CD4-positive, alpha-beta memory T cell (primary cell): Measurements from ENCODE around the gene LRRC3C. TPM values are rescaled to one million over a fixed set of nuclear protein-coding genes. Genes with fewer than 3 reads are reported as not detected.

Experiments used
- CTCF ChIA-PET: fragments of 350-600 bp; sonication (Branson Sonifier 250); formaldehyde crosslinking; loops from one replicate; lab custom pipeline; 2021; ENCODE audit warnings: inconsistent platforms; ENCODE audit not compliant: partially characterized antibody; lab: Charles Lee
- POLR2A ChIA-PET: fragments of 350-600 bp; sonication (Branson Sonifier 250); formaldehyde crosslinking; loops from one replicate; lab custom pipeline; 2021; ENCODE audit not compliant: partially characterized antibody; lab: Charles Lee
- DNase-seq, 5 donors: peaks; one replicate each; pipeline versions ENCODE4 v3.0.0 to v3.0.0-alpha.2; 2020 to 2022; ENCODE audit warnings: mixed read lengths in 1 of 5
- H3K27ac ChIP-seq: one replicate; pipeline ENCODE4 v1.7.0; 2013; ENCODE audit warnings: low read depth, low read length
- H3K27me3 ChIP-seq: 2 replicates; pipeline ENCODE4 v1.7.0; 2013; ENCODE audit warnings: mild to moderate bottlenecking, low read length, moderate library complexity; ENCODE audit not compliant: insufficient read depth
- H3K36me3 ChIP-seq: 2 replicates; pipeline ENCODE4 v1.7.0; 2013; ENCODE audit warnings: mild to moderate bottlenecking, low read length, moderate library complexity; ENCODE audit not compliant: insufficient read depth
- H3K4me1 ChIP-seq: 2 replicates; pipeline ENCODE4 v1.7.0; 2013; ENCODE audit warnings: mild to moderate bottlenecking, low read length, moderate library complexity; ENCODE audit not compliant: insufficient read depth
- H3K4me3 ChIP-seq, 2 donors: one replicate each; pipeline ENCODE4 v1.7.0; 2013; ENCODE audit warnings: low read length in 2 of 2, mild to moderate bottlenecking in 1 of 2
- H3K9me3 ChIP-seq, 2 donors: one replicate each; pipeline ENCODE4 v1.7.0; 2013; ENCODE audit warnings: low read length in 2 of 2, control low read depth in 1 of 2; ENCODE audit not compliant: control insufficient read depth in 1 of 2
- H3K27ac Mint-ChIP-seq, 7 donors: one replicate each; pipeline ENCODE4 v1.8.0; 2020 to 2021; ENCODE audit warnings: mixed read lengths in 7 of 7, mild to moderate bottlenecking in 6 of 7, inconsistent platforms in 3 of 7, moderate library complexity in 3 of 7
- H3K27me3 Mint-ChIP-seq, 2 donors: one replicate each; pipeline ENCODE4 v1.8.0; 2020 to 2021; ENCODE audit warnings: mixed read lengths in 2 of 2
- H3K36me3 Mint-ChIP-seq, 2 donors: one replicate each; pipeline ENCODE4 v1.8.0; 2020 to 2021; ENCODE audit warnings: mixed read lengths in 2 of 2, inconsistent platforms in 1 of 2, mild to moderate bottlenecking in 1 of 2
- H3K4me1 Mint-ChIP-seq, 4 donors: one replicate each; pipeline ENCODE4 v1.8.0; 2020 to 2021; ENCODE audit warnings: mixed read lengths in 4 of 4, mild to moderate bottlenecking in 1 of 4
- H3K4me3 Mint-ChIP-seq, 8 donors: one replicate each; pipeline ENCODE4 v1.8.0; 2020 to 2021; ENCODE audit warnings: mixed read lengths in 8 of 8, mild to moderate bottlenecking in 7 of 8, moderate library complexity in 6 of 8, inconsistent platforms in 3 of 8
- H3K9me3 Mint-ChIP-seq, 8 donors: one replicate each; pipeline ENCODE4 v1.8.0; 2020 to 2021; ENCODE audit warnings: mixed read lengths in 8 of 8, mild to moderate bottlenecking in 5 of 8, inconsistent platforms in 3 of 8, moderate library complexity in 1 of 8
- intact Hi-C: fragments of 100-400 bp; cut with micrococcal nuclease; formaldehyde crosslinking; loops from one replicate; pipeline ENCODE4 v1.15.1; 2023
- polyA plus RNA-seq, 2 donors: library from polyadenylated mRNA; unstranded; fragments of 300-500 nt; fragmentation: Illumina TruSeq; gene quantifications; one replicate each; pipeline ENCODE4 v1.2.3, GENCODE V29; 2021
- total RNA-seq, 2 experiments: library from RNA; stranded (reverse); gene quantifications; one replicate each; pipeline ENCODE4 v1.2.3, GENCODE V29; 2021

LRRC3C gene
- total and polyA plus RNA-seq, 4 experiments from 2014 or later: not detected

- Histone ChIP-seq H3K36me3 (peaks cover 22% of the 10 kb centered on the region), H3K27me3 (no peaks in the 10 kb centered on the region), H3K9me3 (no peaks in the 10 kb centered on the region), H3K27ac (no peak overlapping the region), H3K4me1 (peaks cover 40% of the 10 kb centered on the region), H3K4me3 (no peak overlapping the region)
- intact Hi-C loops: no loop called here
- CTCF ChIA-PET: no interaction called here
- no peaks in the 10 kb centered on the region for H3K9me3 Mint-ChIP-seq
- peak overlapping the region in 4 of 7 donors; percentile 3 to 39 (median 24) for H3K27ac Mint-ChIP-seq
- POLR2A ChIA-PET: interaction anchor here (2.7 kb wide), 1 partner anchor 10 kb away, joined by 13 read pairs; the partner anchor contains the start of genes LRRC3C and ORMDL3
- H3K4me3 Mint-ChIP-seq: no peak overlapping the region
- peaks cover 20 to 49% (median 39%) of the 10 kb centered on the region in 4 donors for H3K4me1 Mint-ChIP-seq
- no peak for DNase-seq
- peaks cover 49 to 55% of the 10 kb centered on the region in 2 donors for H3K36me3 Mint-ChIP-seq
- no peaks in the 10 kb centered on the region for H3K27me3 Mint-ChIP-seq
Measured at GRCh38 chr17:39916918-39917317, 10.6 kb upstream of the LRRC3C start.

- H3K27ac Mint-ChIP-seq: peak overlapping the region in 3 of 7 donors; percentile 29 to 83 (median 79)
- peaks cover 49 to 59% of the 10 kb centered on the region in 2 donors for H3K36me3 Mint-ChIP-seq
Measured at GRCh38 chr17:39919087-39919683, 8.3 kb upstream of the LRRC3C start.

GRCh38 chr17:39920218-39921210 is 7.0 kb upstream of the LRRC3C start:
- no peaks in the 10 kb centered on the region for H3K27me3 Mint-ChIP-seq
- POLR2A ChIA-PET: no interaction called here
- intact Hi-C loops: no loop called here
- Histone ChIP-seq H3K36me3 (peaks cover 46% of the 10 kb centered on the region), H3K27ac (peak overlapping the region; percentile 32), H3K27me3 (no peaks in the 10 kb centered on the region), H3K4me3 (no peak overlapping the region), H3K4me1 (peaks cover 76% of the 10 kb centered on the region), H3K9me3 (no peaks in the 10 kb centered on the region)
- peaks cover 46 to 57% of the 10 kb centered on the region in 2 donors for H3K36me3 Mint-ChIP-seq
- H3K4me3 Mint-ChIP-seq: peak overlapping the region in 5 of 8 donors; percentile 22 to 68 (median 57)
- H3K4me1 Mint-ChIP-seq: peaks cover 33 to 80% (median 69%) of the 10 kb centered on the region in 4 donors
- DNase-seq: peak in 3 of 5 donors; percentile 17 to 58 (median 32)
- CTCF ChIA-PET: interaction anchor here (0.6 kb wide), 1 partner anchor 320 kb away, joined by 3 read pairs; no protein-coding TSS in a partner anchor
- H3K27ac Mint-ChIP-seq: peak overlapping the region; percentile 72 to 90 (median 82)
- H3K9me3 Mint-ChIP-seq: no peaks in the 10 kb centered on the region

More at GRCh38 chr17:39919087-39919683, 8.3 kb upstream of the LRRC3C start:
- ChIA-PET CTCF (no interaction called here), POLR2A (interaction anchor here (1.3 to 2.7 kb wide), 2 partner anchors 8 to 43 kb away, joined by 3 to 13 read pairs; partner anchors contain the start of genes LRRC3C and ORMDL3)
- Mint-ChIP-seq H3K9me3 (no peaks in the 10 kb centered on the region), H3K4me3 (peak overlapping the region in 4 of 8 donors; percentile 35 to 70 (median 44)), H3K4me1 (peaks cover 24 to 67% (median 55%) of the 10 kb centered on the region in 4 donors), H3K27me3 (no peaks in the 10 kb centered on the region)
- no peak overlapping the region for H3K4me3 ChIP-seq
- no peak for DNase-seq
- H3K9me3 ChIP-seq: no peaks in the 10 kb centered on the region
- intact Hi-C loops: no loop called here
- no peak overlapping the region for H3K27ac ChIP-seq
- H3K36me3 ChIP-seq: peaks cover 45% of the 10 kb centered on the region
- no peaks in the 10 kb centered on the region for H3K27me3 ChIP-seq
- peaks cover 62% of the 10 kb centered on the region for H3K4me1 ChIP-seq

GRCh38 chr17:39921323-39921722 is 6.2 kb upstream of the LRRC3C start:
- ChIA-PET CTCF (interaction anchor here (1.5 kb wide), 1 partner anchor 59 kb away, joined by 7 read pairs; the partner anchor contains the start of gene PSMD3), POLR2A (interaction anchor here (1.5 kb wide), 1 partner anchor 49 kb away, joined by 3 read pairs; no protein-coding TSS in a partner anchor)
- Mint-ChIP-seq H3K36me3 (peaks cover 42 to 57% of the 10 kb centered on the region in 2 donors), H3K4me3 (peak overlapping the region in 4 of 8 donors; percentile 22 to 68 (median 50)), H3K27ac (peak overlapping the region; percentile 72 to 90 (median 82)), H3K4me1 (peaks cover 37 to 88% (median 74%) of the 10 kb centered on the region in 4 donors), H3K9me3 (peaks cover 0 to 2% (median 0%) of the 10 kb centered on the region in 8 donors), H3K27me3 (no peaks in the 10 kb centered on the region)
- DNase-seq: no peak
- Histone ChIP-seq H3K27ac (peak overlapping the region; percentile 32), H3K4me1 (peaks cover 84% of the 10 kb centered on the region), H3K36me3 (peaks cover 46% of the 10 kb centered on the region), H3K9me3 (no peaks in the 10 kb centered on the region), H3K4me3 (no peak overlapping the region), H3K27me3 (no peaks in the 10 kb centered on the region)
- intact Hi-C loops: no loop called here

- ChIA-PET CTCF (interaction anchor here (0.8 to 1.5 kb wide), 3 partner anchors 24 to 191 kb away, joined by 3 to 7 read pairs (median 3); partner anchors contain the start of gene PSMD3), POLR2A (interaction anchor here (1.0 to 1.5 kb wide), 2 partner anchors 49 to 57 kb away, joined by 3 read pairs; no protein-coding TSS in a partner anchor)
- peak overlapping the region; percentile 32 for H3K27ac ChIP-seq
- no peak overlapping the region for H3K4me3 ChIP-seq
- H3K4me1 Mint-ChIP-seq: peaks cover 36 to 90% (median 72%) of the 10 kb centered on the region in 4 donors
- H3K27me3 ChIP-seq: no peaks in the 10 kb centered on the region
- peaks cover 84% of the 10 kb centered on the region for H3K4me1 ChIP-seq
- peak overlapping the region in 4 of 8 donors; percentile 21 to 68 (median 56) for H3K4me3 Mint-ChIP-seq
- H3K27ac Mint-ChIP-seq: peak overlapping the region in 5 of 7 donors; percentile 72 to 87 (median 79)
- intact Hi-C loops: no loop called here
- H3K36me3 ChIP-seq: peaks cover 46% of the 10 kb centered on the region
- H3K9me3 Mint-ChIP-seq: peaks cover 0 to 2% (median 0%) of the 10 kb centered on the region in 8 donors
- DNase-seq: no peak
- no peaks in the 10 kb centered on the region for H3K9me3 ChIP-seq
- H3K36me3 Mint-ChIP-seq: peaks cover 36 to 59% of the 10 kb centered on the region in 2 donors
- H3K27me3 Mint-ChIP-seq: no peaks in the 10 kb centered on the region
Measured at GRCh38 chr17:39922006-39922405, 5.5 kb upstream of the LRRC3C start.

- no peak for DNase-seq
Measured at GRCh38 chr17:39923230-39923629, 4.3 kb upstream of the LRRC3C start.

More at GRCh38 chr17:39923230-39923629, 4.3 kb upstream of the LRRC3C start:
- H3K4me3 Mint-ChIP-seq: peak overlapping the region in 3 of 8 donors; percentile 15 to 48 (median 34)
- peaks cover 84% of the 10 kb centered on the region for H3K4me1 ChIP-seq
- CTCF ChIA-PET: no interaction called here
- H3K4me1 Mint-ChIP-seq: peaks cover 32 to 87% (median 71%) of the 10 kb centered on the region in 4 donors
- intact Hi-C loops: no loop called here
- no peak overlapping the region for H3K4me3 ChIP-seq
- peaks cover 0 to 2% (median 0%) of the 10 kb centered on the region in 8 donors for H3K9me3 Mint-ChIP-seq
- H3K36me3 ChIP-seq: peaks cover 46% of the 10 kb centered on the region
- POLR2A ChIA-PET: interaction anchor here (1.0 to 1.4 kb wide), 3 partner anchors 57 to 74 kb away, joined by 3 read pairs; partner anchors contain the start of gene PSMD3
- H3K27me3 ChIP-seq: no peaks in the 10 kb centered on the region
- H3K27ac ChIP-seq: peak overlapping the region; percentile 15
- H3K27ac Mint-ChIP-seq: peak overlapping the region in 5 of 7 donors; percentile 17 to 79 (median 22)
- H3K27me3 Mint-ChIP-seq: no peaks in the 10 kb centered on the region
- peaks cover 29 to 54% of the 10 kb centered on the region in 2 donors for H3K36me3 Mint-ChIP-seq
- no peaks in the 10 kb centered on the region for H3K9me3 ChIP-seq
